Measurements from ENCODE around the gene FAM120AOS.

FAM120AOS gene

GRCh38 chr9:93467462-93467861, 14.1 kb upstream of the FAM120AOS start:
- no peak for DNase-seq (ENCODE audit: low read depth in 2 of 2)

GRCh38 chr9:93467062-93467416, 13.7 kb upstream of the FAM120AOS start:
- DNase-seq (ENCODE audit: low read depth in 2 of 2): no peak

- no peak for DNase-seq (ENCODE audit: low read depth in 2 of 2)
Observed at GRCh38 chr9:93466416-93467061, 13.2 kb upstream of the FAM120AOS start.

GRCh38 chr9:93465855-93466254, 12.5 kb upstream of the FAM120AOS start:
- no peak for DNase-seq (ENCODE audit: low read depth in 2 of 2)

GRCh38 chr9:93464876-93465275, 11.5 kb upstream of the FAM120AOS start:
- no peak for DNase-seq (ENCODE audit: low read depth in 2 of 2)

GRCh38 chr9:93464395-93464794, 11.0 kb upstream of the FAM120AOS start:
- DNase-seq (ENCODE audit: low read depth in 2 of 2): no peak

GRCh38 chr9:93463638-93464248, 10.4 kb upstream of the FAM120AOS start:
- no peak for DNase-seq (ENCODE audit: low read depth in 2 of 2)

GRCh38 chr9:93461821-93462220, 8.4 kb upstream of the FAM120AOS start:
- DNase-seq (ENCODE audit: low read depth in 2 of 2): no peak

GRCh38 chr9:93461414-93461743, 8.0 kb upstream of the FAM120AOS start:
- DNase-seq (ENCODE audit: low read depth in 2 of 2): no peak

- DNase-seq (ENCODE audit: low read depth in 2 of 2): no peak
Observed at GRCh38 chr9:93460689-93461413, 7.5 kb upstream of the FAM120AOS start.

- DNase-seq (ENCODE audit: low read depth in 2 of 2): no peak
Observed at GRCh38 chr9:93459432-93459847, 6.1 kb upstream of the FAM120AOS start.

GRCh38 chr9:93458712-93459111, 5.3 kb upstream of the FAM120AOS start:
- no peak for DNase-seq (ENCODE audit: low read depth in 2 of 2)

GRCh38 chr9:93457006-93457405, 3.6 kb upstream of the FAM120AOS start:
- DNase-seq (ENCODE audit: low read depth in 2 of 2): no peak

- DNase-seq (ENCODE audit: low read depth in 2 of 2): no peak
Observed at GRCh38 chr9:93456504-93456903, 3.1 kb upstream of the FAM120AOS start.

- DNase-seq (ENCODE audit: low read depth in 2 of 2): no peak
Observed at GRCh38 chr9:93456022-93456421, 2.6 kb upstream of the FAM120AOS start.

- DNase-seq (ENCODE audit: low read depth in 2 of 2): no peak
Observed at GRCh38 chr9:93452710-93453046, 703 bp downstream of the FAM120AOS start.

GRCh38 chr9:93451849-93452709, 1.3 kb downstream of the FAM120AOS start:
- DNase-seq (ENCODE audit: low read depth in 2 of 2): peak; percentile 21 to 43

- DNase-seq (ENCODE audit: low read depth in 2 of 2): peak; percentile 48 to 64
Observed at GRCh38 chr9:93450945-93451815, 2.2 kb downstream of the FAM120AOS start, which contains the start of gene FAM120A. Gene FAM120A (plus strand): TSS chr9:93451685. CDS start chr9:93451916, 231 bp downstream.

GRCh38 chr9:93447655-93448054, 5.7 kb downstream of the FAM120AOS start:
- no peak for DNase-seq (ENCODE audit: low read depth in 2 of 2)

- no peak for DNase-seq (ENCODE audit: low read depth in 2 of 2)
Observed at GRCh38 chr9:93446073-93446472, 7.3 kb downstream of the FAM120AOS start.

GRCh38 chr9:93440896-93441580, 12.3 kb downstream of the FAM120AOS start:
- no peak for DNase-seq (ENCODE audit: low read depth in 2 of 2)

Data from stimulated activated CD4-positive, alpha-beta T cell treated with anti-CD3 and anti-CD28 coated beads, Interleukin-4, amount 100 ng/mL, for 48 hours (primary cell).